GM23338 (cell line): ENCODE data around the gene FKBP5. TPM values are rescaled to one million over a fixed set of nuclear protein-coding genes. Genes with fewer than 3 reads are reported as not detected.

Experiments used
- ATAC-seq: fragments of 200-7000 bp; cut with Tn5 transposase; 3 replicates; pipeline ENCODE4 v1.9.1; 2020
- DNase-seq: peaks from one replicate; pipeline ENCODE4 v3.0.0-alpha.2; 2015; ENCODE audit warnings: low spot score
- H2AFZ ChIP-seq: fragments of 200-600 bp; sonication (generic); 2 replicates; pipeline ENCODE4 v1.8.0; 2016; ENCODE audit warnings: antibody characterized with exemption, mild to moderate bottlenecking, moderate library complexity
- H3F3A ChIP-seq: fragments of 200-600 bp; sonication (generic); replicated peaks from 2 replicates; pipeline ENCODE4 v1.8.0; 2017; ENCODE audit warnings: antibody characterized with exemption, mixed run types, low read depth
- H3K27ac ChIP-seq: fragments of 200-600 bp; sonication (generic); 2 replicates; pipeline ENCODE4 v1.6.1; 2016; ENCODE audit warnings: low read depth
- H3K27me3 ChIP-seq: fragments of 200-600 bp; sonication (generic); 2 replicates; pipeline ENCODE4 v1.8.0; 2016; ENCODE audit warnings: mild to moderate bottlenecking, mixed run types, moderate library complexity; ENCODE audit not compliant: insufficient read depth
- H3K36me3 ChIP-seq: fragments of 200-600 bp; sonication (generic); 2 replicates; pipeline ENCODE4 v1.8.0; 2016; ENCODE audit warnings: mild to moderate bottlenecking; ENCODE audit not compliant: insufficient read depth
- H3K4me1 ChIP-seq: fragments of 200-600 bp; sonication (generic); 2 replicates; pipeline ENCODE4 v1.8.0; 2016; ENCODE audit warnings: mild to moderate bottlenecking, moderate library complexity; ENCODE audit not compliant: insufficient read depth
- H3K4me2 ChIP-seq: fragments of 200-600 bp; sonication (generic); 2 replicates; pipeline ENCODE4 v1.7.1; 2017; ENCODE audit warnings: mixed run types
- H3K4me3 ChIP-seq: fragments of 200-600 bp; sonication (generic); 2 replicates; pipeline ENCODE4 v1.6.1; 2016; ENCODE audit warnings: mixed run types
- H3K79me2 ChIP-seq: fragments of 200-600 bp; sonication (generic); replicated peaks from 2 replicates; pipeline ENCODE4 v1.8.0; 2017; ENCODE audit warnings: mild to moderate bottlenecking; ENCODE audit not compliant: insufficient read depth
- H3K9me2 ChIP-seq: fragments of 200-600 bp; sonication (generic); 2 replicates; pipeline ENCODE4 v1.8.0; 2017; ENCODE audit not compliant: insufficient read depth
- H4K20me1 ChIP-seq: fragments of 200-600 bp; sonication (generic); replicated peaks from 2 replicates; pipeline ENCODE4 v1.8.0; 2017; ENCODE audit warnings: mild to moderate bottlenecking; ENCODE audit not compliant: insufficient read depth
- H3K27ac Mint-ChIP-seq: 2 replicates; pipeline ENCODE4 v1.8.0; 2020; ENCODE audit warnings: inconsistent platforms, mild to moderate bottlenecking, moderate library complexity, mixed read lengths
- H3K27me3 Mint-ChIP-seq: 3 replicates; pipeline ENCODE4 v1.8.0; 2022; ENCODE audit warnings: low read depth, mild to moderate bottlenecking, moderate library complexity, mixed read lengths, inconsistent platforms; ENCODE audit not compliant: insufficient read depth, poor library complexity
- H3K36me3 Mint-ChIP-seq: 3 replicates; pipeline ENCODE4 v1.8.0; 2021; ENCODE audit warnings: low read depth, mild to moderate bottlenecking, inconsistent platforms, moderate library complexity, mixed read lengths
- H3K4me1 Mint-ChIP-seq: 3 replicates; pipeline ENCODE4 v1.8.0; 2020; ENCODE audit warnings: mild to moderate bottlenecking, inconsistent platforms, mixed read lengths
- H3K4me3 Mint-ChIP-seq: 3 replicates; pipeline ENCODE4 v1.8.0; 2021; ENCODE audit warnings: moderate library complexity, mild to moderate bottlenecking, inconsistent platforms, mixed read lengths
- H3K9me3 Mint-ChIP-seq: 3 replicates; pipeline ENCODE4 v1.8.0; 2020; ENCODE audit warnings: moderate library complexity, mild to moderate bottlenecking, inconsistent platforms, mixed read lengths
- CREB1 ChIP-seq: fragments of 250-450 bp; sonication (Bioruptor Pico); IDR thresholded peaks from 2 replicates; pipeline ENCODE4 v1.5.0; 2020; ENCODE audit warnings: low read depth, mild to moderate bottlenecking, moderate library complexity
- ZNF462 ChIP-seq: fragments of 250-450 bp; sonication (Bioruptor Pico); IDR thresholded peaks from 2 replicates; pipeline ENCODE4 v1.5.0; 2020; ENCODE audit warnings: mild to moderate bottlenecking, moderate library complexity
- microRNA-seq: library from miRNA; unstranded; fragments of <30 nt; microRNA quantifications from one replicate; pipeline ENCODE4, GENCODE V29; 2017
- polyA plus RNA-seq: library from polyadenylated mRNA; unstranded; fragments of >200 nt; fragmentation: Nextera tagmentation; extraction: Ambion mirVana; gene quantifications from 2 replicates; pipeline ENCODE4 v1.2.1, GENCODE V29; 2016
- small RNA-seq: library from RNA; depleted of rRNA; stranded (forward); fragments of <200 nt; gene quantifications from one replicate; pipeline ENCODE3, GENCODE V24; 2014; ENCODE audit warnings: low replicate concordance
- total RNA-seq: library from RNA; depleted of rRNA; stranded (reverse); fragments of >200 nt; shearing (Covaris generic); gene quantifications from 2 replicates; pipeline ENCODE4 v1.2.3, GENCODE V29; 2014; rRNA removed

The FKBP5 gene
- total and polyA plus RNA-seq, 2 experiments from 2014 or later, result 19.8 to 28.6 TPM

DNA sequence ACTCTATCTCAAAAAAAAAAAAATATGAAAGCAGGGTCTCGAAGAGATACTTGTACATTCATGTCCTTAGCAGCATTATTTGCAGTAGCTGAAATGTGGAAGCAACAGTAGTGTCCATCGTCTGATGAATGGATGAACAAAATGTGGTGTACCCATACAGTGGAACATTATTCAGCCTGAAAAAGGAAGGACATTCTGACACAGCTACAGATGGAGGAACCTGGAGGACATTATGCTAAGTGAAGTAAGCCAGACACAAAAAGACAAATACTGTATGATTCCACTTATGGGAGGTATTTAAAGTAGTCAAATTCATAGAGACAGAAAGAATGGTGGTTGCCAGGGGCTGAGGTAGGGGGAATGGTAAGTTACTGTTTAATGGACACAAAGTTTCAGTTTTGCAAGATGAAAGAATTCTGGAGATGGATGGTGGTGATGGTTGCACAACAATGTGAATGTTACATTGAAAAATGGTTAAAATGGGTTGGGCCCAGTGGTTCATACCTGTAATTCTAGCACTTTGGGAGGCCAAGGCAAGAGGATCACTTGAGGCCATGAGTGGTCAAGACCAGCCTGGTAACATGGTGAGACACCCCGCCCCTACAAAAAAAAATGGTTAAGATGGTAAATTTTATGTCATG, 164.2 kb downstream of the FKBP5 start:
- H3K27ac ChIP-seq, result no peak overlapping the region
- TF ChIP-seq ZNF462 (CRISPR knock-in tag) (no peak), CREB1 (CRISPR knock-in tag) (no peak)
- DNase-seq, result no peak
- ATAC-seq, result no peak
- no peak overlapping the region for H2AFZ ChIP-seq
- H3K36me3 ChIP-seq, result no peaks in the 10 kb centered on the region
- H3K27me3 ChIP-seq, result no peaks in the 10 kb centered on the region
- no peaks in the 10 kb centered on the region for H3K79me2 ChIP-seq
- H3K4me1 ChIP-seq, result peaks cover 7% of the 10 kb centered on the region
- no peaks in the 10 kb centered on the region for H3K9me2 ChIP-seq
- peaks cover 15% of the 10 kb centered on the region for H3K27me3 Mint-ChIP-seq
- no peaks in the 10 kb centered on the region for H3K36me3 Mint-ChIP-seq
- no peak overlapping the region for H3K27ac Mint-ChIP-seq
- no peak overlapping the region for H3K4me2 ChIP-seq
- no peaks in the 10 kb centered on the region for H4K20me1 ChIP-seq
- peaks cover 11% of the 10 kb centered on the region; the same call in 2 of the 3 replicates for H3K4me1 Mint-ChIP-seq
- no peak overlapping the region for H3K4me3 Mint-ChIP-seq
- H3F3A ChIP-seq, result 0 out of 2 replicates have a peak, but pooled peaks cover 3% of the 10 kb centered on the region
- no peaks in the 10 kb centered on the region; the same call in 2 of the 3 replicates for H3K9me3 Mint-ChIP-seq
- H3K4me3 ChIP-seq, result no peak overlapping the region

Small RNAs within 50 kb of the gene (microRNA-seq; reads per million reads assigned to microRNA genes)
- 0.66 reads per million for gene MIR5690

Small RNAs within 50 kb of the gene (small RNA-seq; reads per million reads assigned to genes)
- gene MIR5690 (not detected), gene RF00561 (not detected)

Other genes with a start within 250 kb of the FKBP5 start
- gene FANCE, start 236.6 kb downstream of the FKBP5 start, total RNA-seq, result 18.5 and 25.5 TPM in 2 replicates
- 5.4 and 6.5 TPM in 2 replicates for gene FANCE, start 236.6 kb downstream of the FKBP5 start, polyA plus RNA-seq
- gene RPL10A, start 220.5 kb downstream of the FKBP5 start, total RNA-seq, result 1,297 and 1,329 TPM in 2 replicates
- gene RPL10A, start 220.5 kb downstream of the FKBP5 start, polyA plus RNA-seq, result 686 and 730 TPM in 2 replicates
- 26.5 and 26.7 TPM in 2 replicates for gene TEAD3, start 191.8 kb downstream of the FKBP5 start, total RNA-seq
- 15.0 and 15.6 TPM in 2 replicates for gene TEAD3, start 191.8 kb downstream of the FKBP5 start, polyA plus RNA-seq
- gene TULP1, start 176.0 kb downstream of the FKBP5 start, total RNA-seq, result 1.3 and 3.0 TPM in 2 replicates
- 3.8 and 7.1 TPM in 2 replicates for gene TULP1, start 176.0 kb downstream of the FKBP5 start, polyA plus RNA-seq
- 0.90 and 1.3 TPM in 2 replicates for gene ARMC12, start 48.1 kb upstream of the FKBP5 start, total RNA-seq
- 0.94 TPM in 2 replicates for gene ARMC12, start 48.1 kb upstream of the FKBP5 start, polyA plus RNA-seq
- 3.1 TPM in 1 of 2 replicates, not detected in the other for gene CLPSL2, start 87.7 kb upstream of the FKBP5 start, total RNA-seq
- 2.9 and 3.6 TPM in 2 replicates for gene CLPSL2, start 87.7 kb upstream of the FKBP5 start, polyA plus RNA-seq
- gene CLPSL1, start 92.1 kb upstream of the FKBP5 start, total RNA-seq, result not detected in 2 replicates
- 0.80 TPM in 1 of 2 replicates, not detected in the other for gene CLPSL1, start 92.1 kb upstream of the FKBP5 start, polyA plus RNA-seq
- not detected in 2 replicates for gene CLPS, start 108.4 kb upstream of the FKBP5 start, total RNA-seq
- gene CLPS, start 108.4 kb upstream of the FKBP5 start, polyA plus RNA-seq, result not detected in 2 replicates
- gene LHFPL5, start 116.4 kb upstream of the FKBP5 start, total RNA-seq, result not detected in 2 replicates
- not detected in 2 replicates for gene LHFPL5, start 116.4 kb upstream of the FKBP5 start, polyA plus RNA-seq
- gene SRPK1, start 232.2 kb upstream of the FKBP5 start, total RNA-seq, result 153 and 175 TPM in 2 replicates
- gene SRPK1, start 232.2 kb upstream of the FKBP5 start, polyA plus RNA-seq, result 168 and 202 TPM in 2 replicates